H1 (cell line): ENCODE data around the gene EFCAB8.
"Not testable (repeated sequence)": the region's sequence is repeated elsewhere in the genome, so short reads cannot be mapped to it uniquely, and the experiment has no call there.

Experiments
- CEBPB ChIP-seq: IDR thresholded peaks from 2 replicates; pipeline ENCODE4 v1.6.1; 2012; ENCODE audit warnings: low read depth, low read length
- POLR2AphosphoS5 ChIP-seq: IDR thresholded peaks from 2 replicates; pipeline ENCODE4 v1.6.1; 2011; ENCODE audit warnings: low read depth, low read length
- RBBP5 ChIP-seq: IDR thresholded peaks from 2 replicates; pipeline ENCODE4 v1.7.1; 2012; ENCODE audit warnings: low read depth, mild to moderate bottlenecking, inconsistent platforms, low read length, moderate library complexity, borderline replicate concordance
- TF ChIP-seq, protein P1 (sequence below), 3 experiments: IDR thresholded peaks; 1 replicate in 2 of 3; 2 replicates in 1 of 3; pipeline versions ENCODE4 v1.5.1 to v1.6.1; 2011; ENCODE audit warnings: low read length in 3 of 3, mild to moderate bottlenecking in 3 of 3, inconsistent platforms in 2 of 3, low read depth in 1 of 3, moderate library complexity in 1 of 3; ENCODE audit not compliant: insufficient read depth in 1 of 3; ENCODE audit errors: control extremely low read depth in 1 of 3

DNA sequence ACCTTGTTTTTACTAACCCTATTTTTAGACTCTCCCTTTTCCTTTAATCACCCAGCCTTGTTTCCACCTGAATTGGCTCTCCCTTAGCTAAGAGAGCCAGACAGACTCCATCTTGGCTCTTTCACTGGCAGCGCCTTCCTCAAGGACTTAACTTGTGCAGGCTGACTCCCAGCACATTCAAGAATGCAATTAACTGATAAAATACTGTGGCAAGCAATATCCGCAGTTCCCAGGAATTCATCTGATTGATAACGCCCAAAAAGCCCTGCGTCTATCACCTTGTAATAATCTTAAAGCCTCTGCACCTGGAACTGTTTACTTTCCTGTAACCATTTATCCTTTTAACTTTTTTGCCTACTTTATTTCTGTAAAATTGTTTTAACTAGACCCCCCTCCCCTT lies 116.4 kb downstream of the EFCAB8 start:
- not testable (repeated sequence) for TF ChIP-seq CEBPB, POLR2AphosphoS5, RBBP5
- TF ChIP-seq, protein P1, sequence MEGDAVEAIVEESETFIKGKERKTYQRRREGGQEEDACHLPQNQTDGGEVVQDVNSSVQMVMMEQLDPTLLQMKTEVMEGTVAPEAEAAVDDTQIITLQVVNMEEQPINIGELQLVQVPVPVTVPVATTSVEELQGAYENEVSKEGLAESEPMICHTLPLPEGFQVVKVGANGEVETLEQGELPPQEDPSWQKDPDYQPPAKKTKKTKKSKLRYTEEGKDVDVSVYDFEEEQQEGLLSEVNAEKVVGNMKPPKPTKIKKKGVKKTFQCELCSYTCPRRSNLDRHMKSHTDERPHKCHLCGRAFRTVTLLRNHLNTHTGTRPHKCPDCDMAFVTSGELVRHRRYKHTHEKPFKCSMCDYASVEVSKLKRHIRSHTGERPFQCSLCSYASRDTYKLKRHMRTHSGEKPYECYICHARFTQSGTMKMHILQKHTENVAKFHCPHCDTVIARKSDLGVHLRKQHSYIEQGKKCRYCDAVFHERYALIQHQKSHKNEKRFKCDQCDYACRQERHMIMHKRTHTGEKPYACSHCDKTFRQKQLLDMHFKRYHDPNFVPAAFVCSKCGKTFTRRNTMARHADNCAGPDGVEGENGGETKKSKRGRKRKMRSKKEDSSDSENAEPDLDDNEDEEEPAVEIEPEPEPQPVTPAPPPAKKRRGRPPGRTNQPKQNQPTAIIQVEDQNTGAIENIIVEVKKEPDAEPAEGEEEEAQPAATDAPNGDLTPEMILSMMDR (IDR thresholded peaks at IDR 0.05; ENCODE audit: control extremely low read depth in 1 of 3, insufficient read depth in 1 of 3, low read depth in 1 of 3, low read length in 3 of 3), result not testable (repeated sequence)
